Peyer's patch (tissue), 4 donors: Measurements from ENCODE around the gene SMARCD3. TPM values are rescaled to one million over a fixed set of nuclear protein-coding genes. Genes with fewer than 3 reads are reported as not detected.

Experiments
- DNase-seq, 3 donors: peaks; one replicate each; pipeline ENCODE4 v3.0.0-alpha.2; 2017 to 2019
- H3K27ac ChIP-seq, 4 donors: fragments of 200-600 bp; sonication (generic); one replicate each; pipeline ENCODE4 v1.5.1; 2016 to 2019
- H3K27me3 ChIP-seq, 2 donors: fragments of 200-600 bp; sonication (generic); one replicate each; pipeline ENCODE4 v1.5.1; 2019
- H3K36me3 ChIP-seq, 3 donors: fragments of 200-600 bp; sonication (generic); one replicate each; pipeline ENCODE4 v1.5.1; 2016 to 2019
- H3K4me1 ChIP-seq, 4 donors: fragments of 200-600 bp; sonication (generic); one replicate each; pipeline ENCODE4 v1.5.1; 2016 to 2019
- H3K4me3 ChIP-seq, 4 donors: fragments of 200-600 bp; sonication (generic); 1 replicate in 3 of 4; 2 replicates in 1 of 4; pipeline ENCODE4 v1.5.1; 2016 to 2019; ENCODE audit warnings: mild to moderate bottlenecking in 1 of 4
- H3K9me3 ChIP-seq, 4 donors: fragments of 200-600 bp; sonication (generic); one replicate each; pipeline ENCODE4 v1.5.1; 2016 to 2019; ENCODE audit warnings: mild to moderate bottlenecking in 1 of 4
- POLR2A ChIP-seq, 2 donors: fragments of 450-650 bp; IDR thresholded peaks; one replicate each; pipeline ENCODE4 v1.5.1; 2017; ENCODE audit warnings: antibody characterized with exemption in 2 of 2, mild to moderate bottlenecking in 2 of 2, moderate library complexity in 2 of 2
- total RNA-seq, 4 donors: library from RNA; depleted of rRNA; stranded (reverse); fragments of >200 nt; gene quantifications; one replicate each; pipeline ENCODE4 v1.1.0, GENCODE V29; 2016
- TF ChIP-seq, protein P1 (sequence below), 6 experiments: fragments of 450-650 bp in 4 of 6; fragments of 200-600 bp in 2 of 6; sonication (generic) in 1 of 6; IDR thresholded peaks; one replicate each; pipeline ENCODE4 v1.5.1; 2017 to 2019; ENCODE audit warnings: antibody characterized with exemption in 6 of 6, mild to moderate bottlenecking in 3 of 6, moderate library complexity in 1 of 6

SMARCD3 gene
- total RNA-seq, 4 donors from 2014 or later = 1.2 to 61.1 (median 18.3) TPM

DNA sequence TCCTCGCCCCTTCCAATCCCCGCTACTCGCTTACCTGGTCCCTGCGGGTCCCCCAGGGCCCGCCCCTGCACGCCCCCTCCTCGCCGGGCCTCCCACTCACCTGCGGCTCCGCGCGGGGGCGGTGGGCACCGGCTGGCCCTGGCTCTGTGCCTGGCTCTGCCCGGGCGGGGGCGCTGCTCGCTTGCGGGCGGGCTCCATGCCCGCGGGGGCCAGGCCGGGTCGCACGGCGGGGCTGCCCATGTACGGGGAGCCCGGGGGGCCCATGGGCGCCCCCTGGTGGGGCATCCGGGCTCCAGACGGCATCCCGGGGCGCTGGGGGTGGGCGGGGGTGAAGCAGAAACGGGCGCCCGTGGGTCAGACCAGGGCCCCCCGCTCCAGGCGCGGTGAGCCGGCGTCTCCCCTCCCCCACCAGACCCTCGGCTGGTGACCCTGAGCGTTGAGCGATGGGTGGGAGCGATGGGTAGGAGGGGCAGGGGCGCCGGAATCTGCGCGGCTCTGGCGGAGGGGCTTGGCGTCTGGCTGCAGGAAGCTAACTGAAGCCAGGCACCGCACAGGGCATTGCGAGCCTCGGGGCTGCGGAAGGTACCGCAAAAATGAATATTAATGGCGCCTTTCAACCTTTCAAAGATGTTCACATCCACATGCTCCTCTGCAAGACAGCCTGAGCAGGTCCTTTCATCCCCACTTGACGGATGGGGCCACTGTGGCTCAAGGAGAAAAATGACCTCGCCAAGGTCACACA, 3.0 kb downstream of the SMARCD3 start:
- TF ChIP-seq POLR2A (IDR thresholded peaks at IDR 0.05) = no peak
- TF ChIP-seq, protein P1, sequence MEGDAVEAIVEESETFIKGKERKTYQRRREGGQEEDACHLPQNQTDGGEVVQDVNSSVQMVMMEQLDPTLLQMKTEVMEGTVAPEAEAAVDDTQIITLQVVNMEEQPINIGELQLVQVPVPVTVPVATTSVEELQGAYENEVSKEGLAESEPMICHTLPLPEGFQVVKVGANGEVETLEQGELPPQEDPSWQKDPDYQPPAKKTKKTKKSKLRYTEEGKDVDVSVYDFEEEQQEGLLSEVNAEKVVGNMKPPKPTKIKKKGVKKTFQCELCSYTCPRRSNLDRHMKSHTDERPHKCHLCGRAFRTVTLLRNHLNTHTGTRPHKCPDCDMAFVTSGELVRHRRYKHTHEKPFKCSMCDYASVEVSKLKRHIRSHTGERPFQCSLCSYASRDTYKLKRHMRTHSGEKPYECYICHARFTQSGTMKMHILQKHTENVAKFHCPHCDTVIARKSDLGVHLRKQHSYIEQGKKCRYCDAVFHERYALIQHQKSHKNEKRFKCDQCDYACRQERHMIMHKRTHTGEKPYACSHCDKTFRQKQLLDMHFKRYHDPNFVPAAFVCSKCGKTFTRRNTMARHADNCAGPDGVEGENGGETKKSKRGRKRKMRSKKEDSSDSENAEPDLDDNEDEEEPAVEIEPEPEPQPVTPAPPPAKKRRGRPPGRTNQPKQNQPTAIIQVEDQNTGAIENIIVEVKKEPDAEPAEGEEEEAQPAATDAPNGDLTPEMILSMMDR (IDR thresholded peaks at IDR 0.05) = peak in 5 of 6 experiments; percentile 36 to 82 (median 49)
- H3K27me3 ChIP-seq = no peaks in the 10 kb centered on the region
- H3K4me1 ChIP-seq = peaks cover 0 to 67% (median 31%) of the 10 kb centered on the region in 4 donors
- H3K36me3 ChIP-seq = no peaks in the 10 kb centered on the region
- peak overlapping the region in 1 of 4 donors; percentile 42 for H3K27ac ChIP-seq
- peaks cover 0 to 5% (median 0%) of the 10 kb centered on the region in 4 donors for H3K9me3 ChIP-seq
- H3K4me3 ChIP-seq = peak overlapping the region; percentile 14 to 50 (median 44)
- DNase-seq = peak; percentile 56 to 71 (median 61)

DNA sequence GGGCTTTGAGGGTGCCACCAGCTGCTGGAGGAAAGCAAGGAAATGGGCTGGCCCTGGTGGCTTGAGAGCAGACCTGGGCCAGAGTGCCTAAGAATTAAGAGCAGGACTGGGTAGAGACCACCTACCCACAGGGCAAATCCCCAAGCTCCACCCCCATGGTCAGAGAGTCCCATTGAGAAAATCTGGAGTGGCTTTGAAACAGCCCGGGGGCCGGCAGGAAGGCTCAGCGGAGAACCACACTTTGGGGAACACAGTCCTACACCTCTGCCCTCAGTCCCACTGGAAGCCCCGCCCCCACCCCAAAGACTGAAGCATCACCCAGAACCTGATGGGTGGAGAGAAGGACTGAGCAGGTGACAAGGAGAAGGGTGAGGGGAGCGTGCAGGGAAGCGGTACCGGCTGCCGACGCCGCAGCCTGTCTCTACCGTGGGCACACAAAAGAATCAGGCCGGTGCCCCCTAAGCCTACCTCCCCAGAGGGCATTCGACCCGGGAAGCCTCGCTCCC, 3.6 kb downstream of the SMARCD3 start:
- H3K4me1 ChIP-seq = peaks cover 0 to 61% (median 31%) of the 10 kb centered on the region in 4 donors
- H3K9me3 ChIP-seq = peaks cover 0 to 5% (median 0%) of the 10 kb centered on the region in 4 donors
- peak overlapping the region in 1 of 4 donors; percentile 42 for H3K27ac ChIP-seq
- peak in 1 of 3 donors; percentile 26 for DNase-seq
- H3K36me3 ChIP-seq = peaks cover 0 to 5% (median 0%) of the 10 kb centered on the region in 3 donors
- TF ChIP-seq, protein P1 (IDR thresholded peaks at IDR 0.05) = no peak
- no peak for TF ChIP-seq POLR2A (IDR thresholded peaks at IDR 0.05)
- H3K4me3 ChIP-seq = peak overlapping the region; percentile 14 to 50 (median 44)
- no peaks in the 10 kb centered on the region for H3K27me3 ChIP-seq

DNA sequence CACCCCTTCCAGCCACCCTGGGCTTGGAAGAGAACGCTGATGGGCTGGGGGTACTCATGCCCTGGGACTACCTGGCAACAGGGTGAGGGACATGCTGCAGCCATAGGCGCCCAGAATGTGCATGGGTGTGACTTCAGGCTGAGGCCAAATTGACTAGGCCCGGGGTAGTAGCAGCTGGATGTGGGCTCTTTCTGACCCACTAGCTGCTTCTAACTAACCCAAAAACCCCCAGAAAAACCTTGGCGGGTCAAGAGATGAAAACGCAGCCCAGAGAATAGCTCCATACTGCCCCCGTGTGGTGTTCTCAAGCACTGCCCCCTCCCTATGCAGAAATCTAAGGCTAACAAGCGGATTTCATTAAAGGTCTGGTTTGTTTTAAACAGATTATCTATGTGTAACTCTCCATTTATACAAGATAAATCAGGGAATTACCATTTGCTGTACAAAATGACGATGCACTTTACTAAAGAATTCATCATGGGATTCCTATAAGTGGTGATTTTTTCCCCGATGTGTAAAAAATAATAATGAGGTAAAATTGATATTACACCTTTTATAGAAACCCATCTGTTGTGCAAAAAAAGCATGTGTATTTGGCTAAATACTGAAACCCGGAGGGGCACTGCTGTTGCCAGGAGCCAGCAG, 4.2 kb downstream of the SMARCD3 start:
- peak overlapping the region in 1 of 4 donors; percentile 10 for H3K27ac ChIP-seq
- no peaks in the 10 kb centered on the region for H3K27me3 ChIP-seq
- peaks cover 0 to 5% (median 0%) of the 10 kb centered on the region in 4 donors for H3K9me3 ChIP-seq
- peaks cover 0 to 11% (median 0%) of the 10 kb centered on the region in 3 donors for H3K36me3 ChIP-seq
- TF ChIP-seq POLR2A (IDR thresholded peaks at IDR 0.05) = no peak
- TF ChIP-seq, protein P1 (IDR thresholded peaks at IDR 0.05) = peak; percentile 71 to 83 (median 74)
- H3K4me3 ChIP-seq = no peak overlapping the region
- peak; percentile 36 to 71 (median 61) for DNase-seq
- H3K4me1 ChIP-seq = peaks cover 0 to 55% (median 30%) of the 10 kb centered on the region in 4 donors

GRCh38 chr7:151243408-151244195, 4.9 kb downstream of the SMARCD3 start:
- no peaks in the 10 kb centered on the region for H3K27me3 ChIP-seq
- peak overlapping the region in 2 of 4 donors; percentile 21 to 41 for H3K4me3 ChIP-seq
- H3K27ac ChIP-seq = peak overlapping the region in 1 of 4 donors; percentile 10
- TF ChIP-seq POLR2A (IDR thresholded peaks at IDR 0.05) = no peak
- TF ChIP-seq, protein P1 (IDR thresholded peaks at IDR 0.05) = no peak
- H3K9me3 ChIP-seq = peaks cover 0 to 5% (median 0%) of the 10 kb centered on the region in 4 donors
- H3K36me3 ChIP-seq = peaks cover 0 to 18% (median 0%) of the 10 kb centered on the region in 3 donors
- DNase-seq = peak in 2 of 3 donors; percentile 35 to 41
- H3K4me1 ChIP-seq = peaks cover 0 to 48% (median 28%) of the 10 kb centered on the region in 4 donors

DNA sequence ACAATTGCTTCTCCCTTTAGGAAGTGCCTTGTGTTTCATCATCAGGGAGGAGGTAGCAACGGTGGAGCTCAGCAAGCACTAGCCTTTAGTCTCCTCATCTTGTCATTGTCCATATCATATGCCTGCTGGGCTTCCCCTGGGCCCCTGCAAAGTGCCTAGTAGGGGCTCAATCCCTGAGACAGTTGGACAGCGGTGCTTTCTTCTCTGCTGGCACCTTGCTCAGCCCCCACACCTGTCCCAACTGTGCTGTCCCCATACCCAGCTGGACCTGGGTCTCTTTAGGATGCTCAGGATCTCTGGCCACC, 5.5 kb downstream of the SMARCD3 start:
- peaks cover 0 to 5% (median 0%) of the 10 kb centered on the region in 4 donors for H3K9me3 ChIP-seq
- DNase-seq = peak in 1 of 3 donors; percentile 40
- H3K36me3 ChIP-seq = peaks cover 0 to 24% (median 0%) of the 10 kb centered on the region in 3 donors
- H3K4me1 ChIP-seq = peaks cover 0 to 44% (median 25%) of the 10 kb centered on the region in 4 donors
- no peak overlapping the region for H3K27ac ChIP-seq
- H3K4me3 ChIP-seq = peak overlapping the region in 2 of 4 donors; percentile 21 to 41
- H3K27me3 ChIP-seq = no peaks in the 10 kb centered on the region
- no peak for TF ChIP-seq POLR2A (IDR thresholded peaks at IDR 0.05)
- TF ChIP-seq, protein P1 (IDR thresholded peaks at IDR 0.05) = no peak
